HFFc6 (cell line): ENCODE results near the gene GPAT2. TPM values are rescaled to one million over a fixed set of nuclear protein-coding genes. Genes with fewer than 3 reads are reported as not detected.
"Not testable (repeated sequence)": the region's sequence is repeated elsewhere in the genome, so short reads cannot be mapped to it uniquely, and the experiment has no call there.

Source experiments
- DNase-seq: peaks from one replicate; pipeline ENCODE4 v3.0.0-alpha.2; 2018
- H3K27ac Mint-ChIP-seq: 2 replicates; pipeline ENCODE4 v1.8.0; 2020; ENCODE audit warnings: mild to moderate bottlenecking, mixed read lengths
- H3K27me3 Mint-ChIP-seq: 2 replicates; pipeline ENCODE4 v1.8.0; 2021; ENCODE audit warnings: mild to moderate bottlenecking, moderate library complexity, mixed read lengths; ENCODE audit not compliant: insufficient read depth
- H3K36me3 Mint-ChIP-seq: 2 replicates; pipeline ENCODE4 v1.8.0; 2021; ENCODE audit warnings: low read depth, mixed read lengths
- H3K4me1 Mint-ChIP-seq: 2 replicates; pipeline ENCODE4 v1.8.0; 2020; ENCODE audit warnings: low read depth, mixed read lengths
- H3K4me3 Mint-ChIP-seq: 2 replicates; pipeline ENCODE4 v1.8.0; 2020; ENCODE audit warnings: mild to moderate bottlenecking, moderate library complexity, mixed read lengths
- H3K9me3 Mint-ChIP-seq: 2 replicates; pipeline ENCODE4 v1.8.0; 2020; ENCODE audit warnings: mild to moderate bottlenecking, mixed read lengths
- long read RNA-seq: library from polyadenylated mRNA; unstranded; transcript quantifications from one replicate; pipeline ENCODE4 v2.0.0, GENCODE V29; 2019
- total RNA-seq, 6 experiments: library from RNA; stranded (reverse); fragmentation: NEBNext Ultra II Directional; extraction: Animal tissue kit (Norgen Biotek cat#: 25700); gene quantifications; 2 replicates in 1 of 6; 3 replicates in 5 of 6; pipeline ENCODE4 v1.2.3, GENCODE V29; 2021
- TF ChIP-seq, protein P1 (sequence below): fragments of 200-600 bp; sonication (generic); IDR thresholded peaks from 2 replicates; pipeline ENCODE4 v1.5.0; 2021; ENCODE audit warnings: antibody characterized with exemption, mild to moderate bottlenecking

GPAT2 gene, protein sequence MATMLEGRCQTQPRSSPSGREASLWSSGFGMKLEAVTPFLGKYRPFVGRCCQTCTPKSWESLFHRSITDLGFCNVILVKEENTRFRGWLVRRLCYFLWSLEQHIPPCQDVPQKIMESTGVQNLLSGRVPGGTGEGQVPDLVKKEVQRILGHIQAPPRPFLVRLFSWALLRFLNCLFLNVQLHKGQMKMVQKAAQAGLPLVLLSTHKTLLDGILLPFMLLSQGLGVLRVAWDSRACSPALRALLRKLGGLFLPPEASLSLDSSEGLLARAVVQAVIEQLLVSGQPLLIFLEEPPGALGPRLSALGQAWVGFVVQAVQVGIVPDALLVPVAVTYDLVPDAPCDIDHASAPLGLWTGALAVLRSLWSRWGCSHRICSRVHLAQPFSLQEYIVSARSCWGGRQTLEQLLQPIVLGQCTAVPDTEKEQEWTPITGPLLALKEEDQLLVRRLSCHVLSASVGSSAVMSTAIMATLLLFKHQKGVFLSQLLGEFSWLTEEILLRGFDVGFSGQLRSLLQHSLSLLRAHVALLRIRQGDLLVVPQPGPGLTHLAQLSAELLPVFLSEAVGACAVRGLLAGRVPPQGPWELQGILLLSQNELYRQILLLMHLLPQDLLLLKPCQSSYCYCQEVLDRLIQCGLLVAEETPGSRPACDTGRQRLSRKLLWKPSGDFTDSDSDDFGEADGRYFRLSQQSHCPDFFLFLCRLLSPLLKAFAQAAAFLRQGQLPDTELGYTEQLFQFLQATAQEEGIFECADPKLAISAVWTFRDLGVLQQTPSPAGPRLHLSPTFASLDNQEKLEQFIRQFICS
- 10 to 100 TPM in 4 of 6 experiments, 1 to 10 TPM in 2; 3.1 to 44.6 (median 37.8) TPM for total RNA-seq
- long read RNA-seq, partial matches to known transcripts = 0 of 5 reads
- long read RNA-seq, other reads (novel, unspliced or antisense) = 5 of 5 reads

DNA sequence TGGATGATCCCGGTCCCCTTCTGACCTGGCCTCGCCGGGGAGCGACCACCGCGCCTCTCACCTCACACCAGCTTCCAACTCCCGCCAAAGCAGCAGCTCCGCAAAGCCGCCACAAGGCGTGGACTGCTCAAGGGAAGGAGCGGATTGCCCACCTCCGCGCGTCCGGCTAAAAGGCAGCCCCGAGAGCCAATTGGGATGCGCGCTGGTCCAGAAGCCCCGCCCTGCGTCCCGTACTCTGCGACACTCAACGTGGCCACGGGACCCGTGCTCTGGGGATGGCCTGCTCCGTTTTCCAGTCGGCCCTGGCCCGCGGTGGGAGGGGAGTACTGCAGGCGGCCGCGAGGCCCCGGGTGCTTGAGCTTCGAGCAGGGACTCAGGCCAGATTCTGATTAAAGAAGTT lies at the start of gene GPAT2:
TSS of gene GPAT2 (minus strand) at position 125 of the 400 bp plus-strand sequence. CDS start 2,557 bp downstream, outside the sequence.
- H3K27me3 Mint-ChIP-seq, H3K36me3 Mint-ChIP-seq: not testable (repeated sequence)

DNA sequence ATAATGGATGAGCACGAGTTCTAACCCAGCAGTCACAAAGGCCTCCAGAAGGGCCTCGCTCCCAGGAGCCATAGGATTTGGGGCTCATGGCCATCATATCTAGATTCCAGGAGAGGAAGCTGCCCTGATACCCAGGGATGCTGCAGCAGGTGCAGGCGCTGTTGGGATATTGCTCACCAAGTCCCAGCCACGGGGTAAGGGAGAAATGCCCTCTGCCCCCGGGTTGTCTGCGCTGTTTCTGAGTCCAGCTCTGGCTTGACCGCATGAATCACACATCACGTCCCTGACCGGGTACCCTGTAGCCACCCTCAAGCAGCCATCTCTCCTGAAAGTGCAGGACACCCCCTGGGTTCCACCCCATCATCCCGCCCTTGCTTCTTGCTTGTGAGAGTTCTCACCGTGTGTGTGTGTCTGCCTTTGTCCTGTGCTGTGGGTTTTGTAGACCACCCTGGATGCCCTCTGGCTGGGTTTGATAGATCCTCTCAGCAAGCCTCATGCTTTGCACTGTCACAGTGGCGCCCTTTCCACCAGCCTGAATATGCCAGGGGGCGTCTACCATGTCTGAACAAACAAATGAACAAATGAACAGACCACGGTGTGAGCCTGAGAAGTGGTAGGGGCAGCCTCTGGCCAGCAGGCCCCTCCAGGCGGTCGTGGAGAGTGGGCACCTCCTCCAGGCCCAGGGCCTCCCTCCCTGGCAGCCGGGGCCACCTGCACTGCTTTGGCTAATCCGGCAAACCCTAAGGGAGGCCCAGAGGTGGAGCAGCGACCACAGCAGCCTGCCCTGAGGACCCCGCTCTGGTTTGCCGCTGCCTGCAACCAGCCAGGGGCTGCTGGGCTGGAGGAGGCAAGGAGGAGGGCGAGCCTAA lies 49.5 kb upstream of the GPAT2 start:
- H3K27me3 Mint-ChIP-seq = peaks cover 25% of the 10 kb centered on the region
- no peaks in the 10 kb centered on the region for H3K9me3 Mint-ChIP-seq
- H3K4me1 Mint-ChIP-seq = peaks cover 6% of the 10 kb centered on the region; the same call in 1 of the 2 replicates
- no peak overlapping the region for H3K4me3 Mint-ChIP-seq
- DNase-seq = no peak
- TF ChIP-seq, protein P1, sequence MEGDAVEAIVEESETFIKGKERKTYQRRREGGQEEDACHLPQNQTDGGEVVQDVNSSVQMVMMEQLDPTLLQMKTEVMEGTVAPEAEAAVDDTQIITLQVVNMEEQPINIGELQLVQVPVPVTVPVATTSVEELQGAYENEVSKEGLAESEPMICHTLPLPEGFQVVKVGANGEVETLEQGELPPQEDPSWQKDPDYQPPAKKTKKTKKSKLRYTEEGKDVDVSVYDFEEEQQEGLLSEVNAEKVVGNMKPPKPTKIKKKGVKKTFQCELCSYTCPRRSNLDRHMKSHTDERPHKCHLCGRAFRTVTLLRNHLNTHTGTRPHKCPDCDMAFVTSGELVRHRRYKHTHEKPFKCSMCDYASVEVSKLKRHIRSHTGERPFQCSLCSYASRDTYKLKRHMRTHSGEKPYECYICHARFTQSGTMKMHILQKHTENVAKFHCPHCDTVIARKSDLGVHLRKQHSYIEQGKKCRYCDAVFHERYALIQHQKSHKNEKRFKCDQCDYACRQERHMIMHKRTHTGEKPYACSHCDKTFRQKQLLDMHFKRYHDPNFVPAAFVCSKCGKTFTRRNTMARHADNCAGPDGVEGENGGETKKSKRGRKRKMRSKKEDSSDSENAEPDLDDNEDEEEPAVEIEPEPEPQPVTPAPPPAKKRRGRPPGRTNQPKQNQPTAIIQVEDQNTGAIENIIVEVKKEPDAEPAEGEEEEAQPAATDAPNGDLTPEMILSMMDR = no peak
- no peaks in the 10 kb centered on the region for H3K36me3 Mint-ChIP-seq
- no peak overlapping the region for H3K27ac Mint-ChIP-seq

More for the DNA sequence above, at the start of gene GPAT2:
- not testable (repeated sequence) for H3K9me3 Mint-ChIP-seq, H3K4me1 Mint-ChIP-seq, DNase-seq, H3K4me3 Mint-ChIP-seq, H3K27ac Mint-ChIP-seq

DNA sequence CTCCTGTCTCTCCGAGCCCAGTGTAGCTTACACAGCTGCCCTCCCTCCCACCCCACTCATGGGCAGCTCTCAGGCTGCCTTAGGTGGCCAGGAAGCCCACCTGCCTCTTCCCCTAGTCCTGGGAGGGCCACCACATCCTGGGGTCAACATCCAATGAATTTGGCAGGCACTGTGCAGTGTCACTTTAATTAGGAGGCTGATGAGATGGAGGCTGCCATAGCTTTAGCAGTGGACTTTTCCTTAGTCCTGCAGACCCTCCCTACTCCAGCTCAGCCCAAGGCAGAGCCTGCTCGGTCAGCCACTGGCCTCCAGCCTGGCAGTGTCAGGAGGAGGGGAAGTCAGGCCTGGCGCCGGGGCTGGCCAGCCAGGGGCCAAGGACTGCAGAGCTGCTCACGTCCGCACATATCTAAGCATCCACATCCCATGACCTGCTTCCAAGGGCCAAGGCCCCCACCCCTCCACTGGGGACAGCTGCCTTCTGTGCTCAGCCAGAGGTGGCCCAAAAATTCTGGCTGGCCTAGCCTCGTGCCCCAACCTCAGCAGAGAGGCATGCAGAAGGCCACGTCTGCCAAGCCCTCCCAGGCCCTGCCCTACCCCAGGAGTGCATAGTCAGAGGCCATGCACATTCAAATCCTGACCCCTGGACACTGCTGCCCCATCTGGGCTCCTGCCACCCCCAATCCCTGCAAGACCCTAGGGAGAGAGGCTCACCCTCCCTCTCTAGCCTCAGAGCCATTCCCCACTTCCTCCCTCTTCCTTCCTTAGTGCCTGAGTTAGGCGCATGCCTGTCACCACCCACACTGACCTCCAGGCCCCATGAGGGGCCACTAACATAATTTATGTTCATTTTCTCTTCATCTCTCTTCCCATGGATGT lies 48.6 kb upstream of the GPAT2 start:
- H3K9me3 Mint-ChIP-seq = no peaks in the 10 kb centered on the region
- TF ChIP-seq, protein P1 = no peak
- peaks cover 19% of the 10 kb centered on the region for H3K27me3 Mint-ChIP-seq
- no peak for DNase-seq
- H3K4me3 Mint-ChIP-seq = no peak overlapping the region
- H3K4me1 Mint-ChIP-seq = peaks cover 6% of the 10 kb centered on the region; the same call in 1 of the 2 replicates
- H3K27ac Mint-ChIP-seq = no peak overlapping the region
- no peaks in the 10 kb centered on the region for H3K36me3 Mint-ChIP-seq

DNA sequence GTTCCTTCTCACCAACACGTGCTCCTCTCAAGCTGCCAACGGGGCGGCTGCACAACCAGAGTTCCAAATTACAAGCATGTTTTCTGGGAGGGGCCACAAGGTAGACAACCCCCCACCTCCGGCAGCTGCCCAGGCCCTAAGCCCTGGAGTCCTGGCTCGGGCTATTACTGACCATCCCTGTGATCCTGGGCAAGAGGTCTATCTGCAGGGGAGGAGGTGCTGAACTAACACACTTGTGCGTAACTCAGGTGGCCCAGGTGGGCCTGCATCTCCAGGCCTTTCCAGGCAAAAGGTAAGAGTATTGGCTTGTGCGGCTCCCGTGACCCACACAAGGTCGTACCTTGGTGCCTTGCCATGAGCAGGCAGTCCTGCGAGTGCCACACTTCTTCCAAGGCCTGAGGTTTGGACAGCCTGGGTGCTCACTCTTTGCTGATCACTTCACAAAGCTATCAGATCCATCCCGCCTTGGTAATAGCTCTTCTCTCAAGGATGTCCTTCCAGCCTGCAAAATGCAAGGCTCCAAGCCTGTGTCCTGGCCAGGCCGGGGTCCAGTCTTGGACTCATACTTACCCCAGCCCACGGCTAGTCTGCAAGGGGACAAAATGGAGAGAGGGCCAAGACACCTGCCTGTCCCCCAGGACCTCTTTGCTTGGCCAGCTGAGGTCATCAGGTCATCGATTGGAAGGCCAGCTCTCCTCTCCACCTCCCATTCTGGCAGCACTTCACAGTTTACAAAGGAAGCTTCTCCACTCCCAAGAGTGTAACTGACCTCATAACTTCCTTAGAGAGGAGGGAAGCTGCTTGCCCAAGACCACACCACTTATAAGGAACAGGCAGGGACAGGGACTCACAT lies 47.7 kb upstream of the GPAT2 start:
- Mint-ChIP-seq H3K4me1 (peaks cover 5% of the 10 kb centered on the region; the same call in 1 of the 2 replicates), H3K36me3 (no peaks in the 10 kb centered on the region), H3K27ac (no peak overlapping the region), H3K27me3 (peaks cover 16% of the 10 kb centered on the region), H3K9me3 (no peaks in the 10 kb centered on the region), H3K4me3 (no peak overlapping the region)
- no peak for DNase-seq
- TF ChIP-seq, protein P1 = no peak

DNA sequence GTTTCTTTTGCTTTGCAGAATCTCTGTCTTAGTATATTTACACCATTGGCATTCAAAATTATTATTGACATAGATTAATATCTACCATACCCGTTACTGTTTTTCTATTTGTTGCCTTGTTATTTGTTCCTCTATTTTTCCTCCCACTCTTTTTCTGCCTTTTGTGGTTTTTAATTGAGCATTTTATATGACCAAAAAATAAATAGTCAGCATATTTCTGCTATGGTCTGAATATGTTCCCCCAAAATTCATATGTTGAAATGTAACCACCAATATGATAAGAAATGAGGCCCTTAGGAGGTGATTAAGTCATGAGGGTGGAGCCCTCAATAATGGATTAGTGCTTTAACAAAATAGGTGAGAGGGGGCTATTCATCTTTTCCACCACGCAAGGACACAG lies 46.3 kb upstream of the GPAT2 start:
- Mint-ChIP-seq H3K36me3 (no peaks in the 10 kb centered on the region), H3K27ac (no peak overlapping the region), H3K4me3 (no peak overlapping the region), H3K27me3 (peaks cover 16% of the 10 kb centered on the region), H3K4me1 (no peaks in the 10 kb centered on the region), H3K9me3 (no peaks in the 10 kb centered on the region; the same call in 1 of the 2 replicates)
- TF ChIP-seq, protein P1 = no peak
- DNase-seq = no peak
